ENCODE measurements around the gene PDLIM5. TPM values are rescaled to one million over a fixed set of nuclear protein-coding genes. Genes with fewer than 3 reads are reported as not detected.

PDLIM5 gene
- total RNA-seq, 1 experiment from 2014 or later, result 106 TPM

DNA sequence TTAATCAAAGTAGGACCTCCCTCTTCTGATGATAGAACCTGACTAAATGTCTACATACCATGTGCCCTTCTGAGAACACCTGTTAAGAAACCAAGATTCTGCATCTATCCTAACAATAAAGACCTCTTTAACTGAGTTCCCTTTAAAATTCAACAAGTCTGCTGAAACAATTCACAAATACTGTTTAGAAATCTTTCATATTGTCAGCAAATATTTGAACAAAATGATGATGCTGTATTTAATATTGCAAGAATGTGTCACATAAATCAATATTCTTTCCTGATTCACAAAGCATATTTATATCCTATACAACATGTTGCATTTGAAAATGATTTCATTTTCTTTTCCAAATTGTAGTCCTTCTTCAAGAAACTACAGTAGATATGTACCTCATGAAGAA lies 246.4 kb downstream of the PDLIM5 start:
- TF ChIP-seq, protein P1, sequence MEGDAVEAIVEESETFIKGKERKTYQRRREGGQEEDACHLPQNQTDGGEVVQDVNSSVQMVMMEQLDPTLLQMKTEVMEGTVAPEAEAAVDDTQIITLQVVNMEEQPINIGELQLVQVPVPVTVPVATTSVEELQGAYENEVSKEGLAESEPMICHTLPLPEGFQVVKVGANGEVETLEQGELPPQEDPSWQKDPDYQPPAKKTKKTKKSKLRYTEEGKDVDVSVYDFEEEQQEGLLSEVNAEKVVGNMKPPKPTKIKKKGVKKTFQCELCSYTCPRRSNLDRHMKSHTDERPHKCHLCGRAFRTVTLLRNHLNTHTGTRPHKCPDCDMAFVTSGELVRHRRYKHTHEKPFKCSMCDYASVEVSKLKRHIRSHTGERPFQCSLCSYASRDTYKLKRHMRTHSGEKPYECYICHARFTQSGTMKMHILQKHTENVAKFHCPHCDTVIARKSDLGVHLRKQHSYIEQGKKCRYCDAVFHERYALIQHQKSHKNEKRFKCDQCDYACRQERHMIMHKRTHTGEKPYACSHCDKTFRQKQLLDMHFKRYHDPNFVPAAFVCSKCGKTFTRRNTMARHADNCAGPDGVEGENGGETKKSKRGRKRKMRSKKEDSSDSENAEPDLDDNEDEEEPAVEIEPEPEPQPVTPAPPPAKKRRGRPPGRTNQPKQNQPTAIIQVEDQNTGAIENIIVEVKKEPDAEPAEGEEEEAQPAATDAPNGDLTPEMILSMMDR (IDR thresholded peaks at IDR 0.05; ENCODE audit: insufficient read depth in 1 of 2, low read depth in 1 of 2, low read length in 1 of 2, severe bottlenecking in 1 of 2, unreplicated experiment in 1 of 2), result no peak
- ChIA-PET POLR2A (no interaction called here), CTCF (no interaction called here)
- Histone ChIP-seq H3K27me3 (replicated peaks; ENCODE audit: control insufficient read depth, insufficient read depth, low read length) (no peaks in the 10 kb centered on the region), H3K9me3 (no peaks in the 10 kb centered on the region), H3K36me3 (ENCODE audit: control insufficient read depth, insufficient read depth, low read length) (no peaks in the 10 kb centered on the region), H3K4me1 (no peaks in the 10 kb centered on the region), H3K4me3 (ENCODE audit: low read depth, low read length) (no peak overlapping the region)
- Mint-ChIP-seq H3K4me3 (ENCODE audit: unreplicated experiment) (no peak overlapping the region), H3K27ac (ENCODE audit: unreplicated experiment) (no peak overlapping the region), H3K9me3 (ENCODE audit: unreplicated experiment) (no peaks in the 10 kb centered on the region), H3K4me1 (ENCODE audit: low read depth, unreplicated experiment) (no peaks in the 10 kb centered on the region), H3K36me3 (ENCODE audit: insufficient read depth, unreplicated experiment) (no peaks in the 10 kb centered on the region), H3K27me3 (ENCODE audit: insufficient read depth, unreplicated experiment) (no peaks in the 10 kb centered on the region)
- intact Hi-C loops (cut with micrococcal nuclease; ENCODE audit: unreplicated experiment), result no loop called here
- no TSS peak for BruUV-seq (replicated peaks)
- no peak for DNase-seq

DNA sequence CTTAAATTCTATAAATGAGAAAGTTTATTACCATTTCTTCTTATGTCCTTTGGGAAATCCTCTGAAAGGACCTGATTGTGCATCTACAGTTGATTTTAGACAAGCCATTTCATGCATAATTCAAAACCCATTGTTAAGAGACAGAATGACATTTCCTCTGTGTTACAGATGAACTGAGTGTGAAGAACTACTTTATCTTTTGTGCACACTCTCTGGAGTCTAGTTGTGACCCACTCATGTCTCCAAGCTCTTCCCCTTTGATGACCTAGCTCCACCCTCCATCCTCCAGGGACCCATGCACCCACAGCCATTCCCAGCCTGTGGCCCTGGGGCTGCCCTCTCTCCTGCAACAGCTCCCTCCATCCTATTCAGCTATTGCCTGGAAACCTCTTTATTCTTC lies 248.6 kb downstream of the PDLIM5 start:
- H3K4me1 ChIP-seq, result no peaks in the 10 kb centered on the region
- Mint-ChIP-seq H3K27ac (ENCODE audit: unreplicated experiment) (no peak overlapping the region), H3K9me3 (ENCODE audit: unreplicated experiment) (no peaks in the 10 kb centered on the region), H3K27me3 (ENCODE audit: insufficient read depth, unreplicated experiment) (no peaks in the 10 kb centered on the region), H3K4me3 (ENCODE audit: unreplicated experiment) (no peak overlapping the region), H3K4me1 (ENCODE audit: low read depth, unreplicated experiment) (no peaks in the 10 kb centered on the region), H3K36me3 (ENCODE audit: insufficient read depth, unreplicated experiment) (no peaks in the 10 kb centered on the region)
- no peaks in the 10 kb centered on the region for H3K36me3 ChIP-seq (ENCODE audit: control insufficient read depth, insufficient read depth, low read length)
- H3K9me3 ChIP-seq, result no peaks in the 10 kb centered on the region
- no peaks in the 10 kb centered on the region for H3K27me3 ChIP-seq (replicated peaks; ENCODE audit: control insufficient read depth, insufficient read depth, low read length)
- no peak overlapping the region for H3K4me3 ChIP-seq (ENCODE audit: low read depth, low read length)
- TF ChIP-seq, protein P1 (IDR thresholded peaks at IDR 0.05; ENCODE audit: insufficient read depth in 1 of 2, low read depth in 1 of 2, low read length in 1 of 2, severe bottlenecking in 1 of 2, unreplicated experiment in 1 of 2), result no peak
- no TSS peak for BruUV-seq (replicated peaks)
- no peak for DNase-seq
- ChIA-PET POLR2A (no interaction called here), CTCF (interaction anchor here (0.6 kb wide), 1 partner anchor 17 kb away, joined by 3 read pairs; no protein-coding TSS in a partner anchor)
- intact Hi-C loops (cut with micrococcal nuclease; ENCODE audit: unreplicated experiment), result no loop called here

GRCh38 chr4:94701631-94702300 lies 250.0 kb downstream of the PDLIM5 start:
- H3K9me3 ChIP-seq, result no peaks in the 10 kb centered on the region
- H3K4me1 ChIP-seq, result no peaks in the 10 kb centered on the region
- Mint-ChIP-seq H3K4me1 (ENCODE audit: low read depth, unreplicated experiment) (no peaks in the 10 kb centered on the region), H3K27me3 (ENCODE audit: insufficient read depth, unreplicated experiment) (no peaks in the 10 kb centered on the region), H3K9me3 (ENCODE audit: unreplicated experiment) (no peaks in the 10 kb centered on the region), H3K36me3 (ENCODE audit: insufficient read depth, unreplicated experiment) (no peaks in the 10 kb centered on the region), H3K4me3 (ENCODE audit: unreplicated experiment) (no peak overlapping the region), H3K27ac (ENCODE audit: unreplicated experiment) (no peak overlapping the region)
- no TSS peak for BruUV-seq (replicated peaks)
- H3K36me3 ChIP-seq (ENCODE audit: control insufficient read depth, insufficient read depth, low read length), result no peaks in the 10 kb centered on the region
- intact Hi-C loops (cut with micrococcal nuclease; ENCODE audit: unreplicated experiment), result no loop called here
- CTCF ChIA-PET, result no interaction called here
- H3K4me3 ChIP-seq (ENCODE audit: low read depth, low read length), result no peak overlapping the region
- TF ChIP-seq, protein P1 (IDR thresholded peaks at IDR 0.05; ENCODE audit: insufficient read depth in 1 of 2, low read depth in 1 of 2, low read length in 1 of 2, severe bottlenecking in 1 of 2, unreplicated experiment in 1 of 2), result no peak
- no peak for DNase-seq
- POLR2A ChIA-PET, result no interaction called here
- H3K27me3 ChIP-seq (replicated peaks; ENCODE audit: control insufficient read depth, insufficient read depth, low read length), result no peaks in the 10 kb centered on the region

Data from Caco-2 (cell line).